Skin epidermis (tissue), 12 donors: ENCODE data around the gene ALDH2.
"Not testable (repeated sequence)": the region's sequence is repeated elsewhere in the genome, so short reads cannot be mapped to it uniquely, and the experiment has no call there.

Source experiments
- H3K27ac ChIP-seq, 21 experiments: fragments of 200-600 bp; sonication (generic) in 11 of 21; one replicate each; pipeline ENCODE4 v1.5.0; 2020; ENCODE audit warnings: mild to moderate bottlenecking in 3 of 21, inconsistent platforms in 2 of 21, moderate library complexity in 2 of 21
- H3K4me3 ChIP-seq, 7 experiments: fragments of 200-600 bp; sonication (generic) in 2 of 7; one replicate each; pipeline ENCODE4 v1.5.0; 2020; ENCODE audit warnings: inconsistent platforms in 2 of 7, mild to moderate bottlenecking in 2 of 7, moderate library complexity in 1 of 7

Gene ALDH2

DNA sequence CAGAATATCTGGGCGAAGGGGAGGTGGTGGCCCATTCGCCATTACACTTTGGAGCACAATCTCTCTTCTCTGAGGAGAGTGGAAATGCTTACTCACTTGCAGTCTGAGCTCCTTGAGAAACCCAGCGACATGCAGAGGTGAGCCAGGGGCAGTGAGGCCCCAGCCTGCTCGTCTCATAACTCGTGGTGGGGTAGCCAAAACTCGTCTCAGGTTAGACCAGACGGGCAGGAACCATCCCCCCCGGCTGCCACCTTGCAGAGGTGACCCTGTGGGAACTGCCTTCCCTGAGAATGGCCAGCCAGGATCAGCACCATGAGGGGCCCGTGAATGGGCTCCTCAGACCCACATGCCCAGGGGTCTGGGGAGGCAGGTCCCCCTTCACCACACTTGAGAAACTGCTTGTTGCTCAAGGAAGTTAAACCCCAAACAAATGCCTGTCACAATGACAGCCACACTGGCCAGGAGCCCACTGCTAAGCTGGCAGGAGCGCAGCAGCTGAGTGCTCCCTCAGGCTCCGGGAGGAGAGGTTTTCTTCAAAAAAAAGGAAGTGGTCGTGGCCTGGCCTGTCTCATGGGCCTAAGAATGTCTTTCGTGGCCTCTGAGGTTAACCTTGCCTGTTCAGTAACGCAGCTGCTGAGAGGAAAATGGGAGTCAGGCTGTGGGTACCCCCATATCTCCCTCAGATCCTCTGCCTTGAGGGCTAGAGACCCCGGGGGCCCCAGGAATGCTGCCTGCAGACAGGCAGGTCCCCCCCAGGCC is 9.2 kb upstream of the ALDH2 start:
- no peak overlapping the region for H3K4me3 ChIP-seq
- H3K27ac ChIP-seq: peak overlapping the region in 20 of 21 experiments; percentile 5 to 87 (median 78)

DNA sequence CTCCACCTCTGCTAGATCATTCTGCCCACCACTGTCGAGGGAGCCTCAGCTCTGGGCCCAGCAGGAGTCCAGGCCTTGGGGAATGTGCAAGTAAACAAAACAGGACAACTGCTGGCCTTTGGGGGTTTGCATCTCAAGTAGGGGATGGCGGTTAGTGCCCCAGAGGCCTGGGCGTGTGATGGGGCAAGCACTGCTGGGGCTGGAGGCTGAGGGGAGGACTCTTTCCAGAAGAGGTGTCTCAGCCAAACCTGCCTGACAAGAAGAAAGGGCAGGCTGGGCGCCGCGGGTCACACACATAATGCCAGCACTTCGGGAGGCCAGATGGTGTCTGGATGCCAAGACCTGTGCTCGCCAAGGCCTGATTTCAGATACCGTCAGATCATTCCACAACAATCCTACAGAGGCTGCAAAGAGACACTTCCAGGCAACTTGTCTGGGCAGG is 8.6 kb upstream of the ALDH2 start:
- Histone ChIP-seq H3K4me3 (peak overlapping the region in 1 of 7 experiments; percentile 16), H3K27ac (peak overlapping the region in 20 of 21 experiments; percentile 5 to 87 (median 78))

DNA sequence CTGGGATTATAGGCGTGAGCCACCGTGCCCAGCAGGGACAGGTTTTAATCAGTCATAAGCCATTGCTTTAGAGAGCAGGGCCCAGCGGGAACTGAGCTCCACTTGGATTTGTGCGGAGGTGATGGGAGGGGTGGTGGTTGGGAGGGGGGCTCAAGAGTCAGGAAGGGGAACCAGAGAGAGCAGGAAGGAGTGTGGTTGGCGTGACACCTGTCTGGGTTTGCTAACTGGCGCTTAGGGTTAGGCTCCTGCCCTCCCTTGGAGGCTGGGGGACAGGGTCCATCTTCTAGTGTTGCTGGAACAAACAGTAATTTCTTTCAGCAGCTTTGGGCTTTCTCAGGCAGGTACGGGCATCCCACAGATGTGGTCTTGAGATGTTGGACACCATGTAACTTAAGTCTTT is 7.5 kb upstream of the ALDH2 start:
- Histone ChIP-seq H3K27ac (peak overlapping the region in 13 of 21 experiments; percentile 12 to 83 (median 77)), H3K4me3 (no peak overlapping the region)

GRCh38 chr12:111759991-111760390 is 6.7 kb upstream of the ALDH2 start:
- no peak overlapping the region for H3K27ac ChIP-seq
- no peak overlapping the region for H3K4me3 ChIP-seq

GRCh38 chr12:111761099-111761498 is 5.6 kb upstream of the ALDH2 start:
- H3K27ac ChIP-seq: no peak overlapping the region

DNA sequence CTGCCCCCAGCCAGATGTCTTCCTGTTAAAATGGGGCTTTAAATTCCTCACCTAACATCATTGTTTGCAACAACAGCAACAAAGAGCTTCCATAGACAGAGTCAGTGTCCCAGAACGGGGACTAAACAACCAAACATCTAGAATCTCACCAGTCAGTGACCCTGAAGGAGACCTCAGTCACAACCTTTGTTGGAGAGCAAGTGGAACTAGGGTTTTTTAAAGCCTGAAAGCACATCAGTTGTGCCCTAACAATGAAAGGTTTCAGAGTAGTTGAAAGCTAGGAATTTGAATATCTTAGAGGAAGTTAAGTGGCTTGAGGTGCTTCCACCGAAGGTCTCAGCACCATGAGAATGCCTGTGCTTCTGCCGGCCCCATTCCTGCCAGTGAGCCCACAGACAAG is 5.0 kb upstream of the ALDH2 start:
- no peak overlapping the region for H3K27ac ChIP-seq
- no peak overlapping the region for H3K4me3 ChIP-seq

More at GRCh38 chr12:111761099-111761498, 5.6 kb upstream of the ALDH2 start:
- H3K4me3 ChIP-seq: no peak overlapping the region

DNA sequence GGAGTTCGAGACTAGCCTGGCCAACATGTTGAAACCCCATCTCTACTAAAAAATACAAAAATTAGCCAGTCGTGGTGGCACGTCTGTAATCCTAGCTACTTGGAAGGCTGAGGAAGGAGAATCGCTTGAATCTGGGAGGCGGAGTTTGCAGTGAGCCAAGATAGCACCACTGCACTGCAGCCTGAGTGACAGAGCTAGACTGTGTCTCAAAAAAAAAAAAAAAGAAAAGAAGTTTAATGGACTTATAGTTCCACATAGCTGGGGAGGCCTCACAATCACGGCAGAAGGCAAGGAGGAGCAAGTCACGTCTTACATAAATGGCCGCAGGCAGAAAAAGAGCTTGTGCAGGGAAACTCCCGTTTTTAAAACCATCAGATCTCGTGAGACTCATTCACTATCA is 3.2 kb upstream of the ALDH2 start:
- not testable (repeated sequence) for H3K4me3 ChIP-seq, H3K27ac ChIP-seq

- H3K27ac ChIP-seq: no peak overlapping the region
- H3K4me3 ChIP-seq: no peak overlapping the region
Observed at GRCh38 chr12:111764120-111764821, 2.5 kb upstream of the ALDH2 start.

DNA sequence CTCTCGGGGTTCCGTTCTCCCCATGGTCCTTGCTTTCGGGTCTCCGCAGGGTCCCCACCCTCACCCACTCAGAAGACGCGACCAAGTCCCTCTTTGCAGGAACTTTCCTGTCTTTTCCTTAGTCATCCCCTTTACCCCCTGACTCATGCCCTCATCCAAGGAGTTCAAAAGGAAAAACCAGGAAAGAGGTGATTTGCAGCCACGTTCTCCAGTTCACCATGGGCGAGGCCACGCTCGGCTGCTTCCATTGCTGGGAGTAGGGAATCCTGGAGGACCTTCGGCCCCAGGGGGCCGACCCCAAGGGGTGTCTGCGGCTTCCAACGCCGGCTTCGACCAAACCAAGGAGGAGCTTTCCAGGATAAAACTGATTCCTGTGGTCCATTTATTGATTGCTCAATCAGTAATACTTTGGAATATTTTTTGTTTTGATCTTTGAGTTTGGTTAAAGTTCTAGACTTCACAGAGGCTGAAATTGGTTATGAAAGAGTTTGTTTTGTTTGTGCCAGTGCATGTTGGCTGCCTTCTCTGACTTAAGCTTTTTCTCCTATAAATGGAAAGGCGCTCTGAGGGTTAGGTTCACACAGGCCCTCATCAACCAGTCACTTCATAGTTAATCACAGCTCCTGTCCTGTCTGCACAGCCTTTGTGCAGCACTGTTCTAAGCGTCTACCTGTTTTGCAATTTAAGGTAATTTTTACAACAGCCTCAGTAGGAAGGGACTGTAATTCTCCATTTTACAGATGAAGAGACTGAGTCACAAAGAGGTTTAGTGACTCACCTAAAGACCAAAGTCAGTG is 827 bp downstream of the ALDH2 start:
- peak overlapping the region; percentile 55 to 72 (median 65) for H3K4me3 ChIP-seq
- peak overlapping the region in 20 of 21 experiments; percentile 58 to 89 (median 79) for H3K27ac ChIP-seq

GRCh38 chr12:111768159-111768895 is 1.6 kb downstream of the ALDH2 start:
- Histone ChIP-seq H3K4me3 (peak overlapping the region; percentile 55 to 72 (median 65)), H3K27ac (peak overlapping the region in 8 of 21 experiments; percentile 29 to 89 (median 81))

DNA sequence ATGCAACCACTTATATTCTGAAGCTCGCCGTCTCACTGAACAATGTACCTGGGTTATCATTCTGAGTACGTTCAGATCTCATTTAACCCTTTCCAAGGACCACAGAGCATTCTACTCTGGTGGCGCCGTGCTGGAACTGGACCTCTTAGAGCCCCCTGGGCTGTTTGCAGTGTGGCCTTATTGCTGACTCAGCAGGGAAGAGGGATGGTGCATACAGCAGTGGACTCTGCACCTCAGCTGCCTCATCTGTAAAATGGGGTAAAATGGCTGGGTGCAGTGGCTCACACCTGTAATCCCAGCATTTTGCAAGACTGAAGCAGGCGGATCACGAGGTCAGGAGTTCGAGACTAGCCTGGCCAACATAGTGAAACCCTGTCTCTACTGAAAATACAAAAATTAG is 2.9 kb downstream of the ALDH2 start:
- H3K27ac ChIP-seq: no peak overlapping the region

GRCh38 chr12:111773801-111774551 is 7.2 kb downstream of the ALDH2 start:
- Histone ChIP-seq H3K27ac (peak overlapping the region in 20 of 21 experiments; percentile 69 to 90 (median 84)), H3K4me3 (no peak overlapping the region)

More for the DNA sequence above, 2.9 kb downstream of the ALDH2 start:
- no peak overlapping the region for H3K4me3 ChIP-seq

- Histone ChIP-seq H3K4me3 (no peak overlapping the region), H3K27ac (peak overlapping the region; percentile 49 to 90 (median 84))
Observed at GRCh38 chr12:111775205-111776193, 8.8 kb downstream of the ALDH2 start.

DNA sequence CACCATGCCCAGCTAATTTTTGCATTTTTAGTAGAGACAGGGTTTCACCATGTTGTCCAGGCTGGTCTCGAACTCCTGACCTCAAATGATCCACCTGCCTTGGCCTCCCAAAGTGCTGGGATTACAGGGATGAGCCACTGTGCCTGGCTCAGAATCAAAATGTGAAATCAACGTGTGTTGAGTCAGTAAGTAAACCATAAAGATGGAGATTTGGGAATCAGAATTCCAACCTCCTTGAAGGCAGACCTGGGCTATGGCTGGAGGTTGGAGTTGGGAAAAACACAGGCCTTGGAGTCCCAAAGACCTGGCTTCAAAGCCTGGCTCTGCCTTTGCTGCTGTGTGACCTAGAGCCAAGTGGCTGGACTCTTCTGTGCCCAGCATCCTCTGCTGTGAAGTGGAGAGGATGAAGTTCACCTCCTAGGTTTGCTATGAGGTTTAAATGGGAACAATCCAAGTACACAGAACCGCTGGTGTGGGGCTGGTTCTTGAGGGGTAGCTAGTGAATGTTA is 10.2 kb downstream of the ALDH2 start:
- H3K4me3 ChIP-seq: no peak overlapping the region
- peak overlapping the region in 17 of 21 experiments; percentile 18 to 90 (median 84) for H3K27ac ChIP-seq

DNA sequence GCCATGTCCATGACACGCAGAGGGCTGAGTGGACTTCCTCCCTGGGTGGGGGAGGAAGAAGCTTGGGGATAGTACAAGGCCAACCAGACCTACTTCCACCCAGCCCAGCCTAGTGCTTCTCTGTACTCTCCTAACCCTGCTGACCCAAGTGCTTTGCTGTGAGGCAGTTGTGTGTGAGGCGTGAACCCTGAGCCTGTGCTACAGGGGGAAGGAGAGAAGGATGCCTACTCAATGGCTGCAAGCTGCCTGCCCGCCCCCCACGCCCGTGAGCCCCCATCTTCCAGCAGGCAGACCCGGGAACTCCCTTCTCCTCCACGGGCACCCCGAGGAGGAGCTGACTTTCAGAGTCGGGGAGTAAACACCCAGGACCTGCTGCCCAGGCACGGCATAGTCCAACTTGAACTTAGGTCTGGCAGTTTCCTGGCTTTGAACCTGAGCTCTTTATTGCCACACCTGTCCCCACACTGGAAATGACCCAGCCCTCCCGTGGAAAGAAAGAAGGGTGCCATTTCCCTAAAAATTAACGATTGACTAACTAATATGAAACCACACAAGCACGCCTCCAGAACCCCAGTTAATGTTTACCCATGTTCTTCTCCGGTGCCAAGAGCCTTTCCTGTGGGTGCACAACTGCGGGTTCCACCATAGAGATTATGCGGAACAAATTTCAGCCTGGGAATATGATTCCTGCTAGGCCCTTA is 10.8 kb downstream of the ALDH2 start:
- H3K27ac ChIP-seq: peak overlapping the region in 16 of 21 experiments; percentile 14 to 90 (median 79)
- no peak overlapping the region for H3K4me3 ChIP-seq

GRCh38 chr12:111780166-111780565 is 13.4 kb downstream of the ALDH2 start:
- no peak overlapping the region for H3K4me3 ChIP-seq
- H3K27ac ChIP-seq: no peak overlapping the region

DNA sequence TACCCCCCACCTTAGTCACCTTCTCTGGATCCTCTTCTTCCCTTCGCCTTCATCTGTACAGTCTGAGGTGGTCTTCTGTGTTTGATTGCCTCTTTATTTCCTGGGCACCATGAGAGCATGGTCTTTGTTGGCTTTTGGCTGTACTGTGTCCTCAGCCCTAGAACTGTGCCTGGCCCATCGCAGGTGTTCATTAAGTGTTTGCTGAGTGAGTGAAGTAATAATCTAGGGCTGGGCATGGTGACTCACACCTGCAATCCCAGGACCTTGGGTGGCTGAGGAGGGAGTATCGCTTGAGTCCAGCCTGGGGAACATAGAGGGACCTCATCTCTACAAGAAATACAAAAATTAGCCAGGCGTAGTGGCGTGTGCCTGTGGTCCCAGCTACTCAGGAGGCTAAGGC is 13.9 kb downstream of the ALDH2 start:
- peak overlapping the region in 1 of 21 experiments; percentile 15 for H3K27ac ChIP-seq

More for the DNA sequence above, 13.9 kb downstream of the ALDH2 start:
- H3K4me3 ChIP-seq: no peak overlapping the region
